ENCODE results near the gene DGAT2L6.

The DGAT2L6 gene

DNA sequence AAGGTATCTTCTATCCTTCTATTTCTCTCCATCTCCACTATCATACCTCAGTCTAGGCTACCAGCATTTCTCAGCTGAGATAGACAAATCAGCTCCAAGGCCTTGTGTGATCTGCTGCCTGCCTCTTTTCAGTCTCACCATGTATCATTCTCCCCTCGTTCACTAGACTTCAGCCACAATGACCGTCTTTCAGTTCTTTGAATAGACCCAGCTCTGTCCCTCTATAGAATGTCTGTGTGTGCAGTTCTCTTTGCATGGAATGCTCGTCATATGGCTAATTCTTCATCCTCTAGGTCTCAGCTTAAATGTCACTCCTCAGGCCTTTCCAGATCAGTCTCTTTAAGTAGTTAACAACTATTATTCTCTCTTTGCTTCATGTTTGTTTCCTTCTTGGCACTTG lies 37.5 kb upstream of the DGAT2L6 start:
- Histone ChIP-seq H3K27me3 (ENCODE audit: control insufficient read depth in 3 of 3, insufficient read depth in 3 of 3, low read depth in 1 of 3, low read length in 3 of 3) (peaks cover 0 to 6% (median 0%) of the 10 kb centered on the region in 3 experiments), H4K8ac (ENCODE audit: low read depth, low read length) (no peak overlapping the region), H2BK120ac (ENCODE audit: low read depth, low read length) (no peak overlapping the region), H3K4me1 (ENCODE audit: control insufficient read depth in 2 of 2, insufficient read depth in 1 of 2, low read depth in 1 of 2, low read length in 2 of 2) (peaks cover 0 to 3% of the 10 kb centered on the region in 2 donors), H2AK5ac (ENCODE audit: low read depth, low read length) (no peak overlapping the region), H2BK15ac (ENCODE audit: low read length) (no peak overlapping the region), H3K18ac (ENCODE audit: low read length) (no peak overlapping the region), H3K14ac (ENCODE audit: low read length) (no peak overlapping the region), H3K4me3 (ENCODE audit: low read length in 2 of 2) (no peak overlapping the region), H3K23ac (ENCODE audit: low read depth, low read length, poor library complexity) (no peak overlapping the region), H2BK12ac (ENCODE audit: low read length) (no peak overlapping the region), H3K79me1 (ENCODE audit: low read depth, low read length) (no peaks in the 10 kb centered on the region), H3K9ac (ENCODE audit: low read depth, low read length, poor library complexity) (no peak overlapping the region), H3K36me3 (replicated peaks in 1 of 2; ENCODE audit: control insufficient read depth in 2 of 2, insufficient read depth in 2 of 2, low read length in 2 of 2) (peaks cover 2 to 38% of the 10 kb centered on the region in 2 donors), H3K4ac (ENCODE audit: low read length) (no peak overlapping the region), H2AFZ (ENCODE audit: low read length) (no peak overlapping the region), H4K91ac (ENCODE audit: low read depth, low read length, poor library complexity) (no peak overlapping the region), H3K27ac (replicated peaks; ENCODE audit: low read length) (no peak overlapping the region), H3K9me3 (replicated peaks in 1 of 2; ENCODE audit: control insufficient read depth in 2 of 2, insufficient read depth in 1 of 2, low read depth in 1 of 2, low read length in 2 of 2) (no peaks in the 10 kb centered on the region), H3K4me2 (ENCODE audit: insufficient read depth, low read length, poor library complexity, severe bottlenecking) (no peak overlapping the region), H2BK5ac (ENCODE audit: low read length) (no peak overlapping the region)
- no peak for DNase-seq (ENCODE audit: low spot score)
- no CpG with 5 or more reads among the region's 3 CpGs for WGBS, 2 donors (ENCODE audit: extremely low coverage in 2 of 2, insufficient read length in 2 of 2, insufficient replicate concordance in 1 of 2)

DNA sequence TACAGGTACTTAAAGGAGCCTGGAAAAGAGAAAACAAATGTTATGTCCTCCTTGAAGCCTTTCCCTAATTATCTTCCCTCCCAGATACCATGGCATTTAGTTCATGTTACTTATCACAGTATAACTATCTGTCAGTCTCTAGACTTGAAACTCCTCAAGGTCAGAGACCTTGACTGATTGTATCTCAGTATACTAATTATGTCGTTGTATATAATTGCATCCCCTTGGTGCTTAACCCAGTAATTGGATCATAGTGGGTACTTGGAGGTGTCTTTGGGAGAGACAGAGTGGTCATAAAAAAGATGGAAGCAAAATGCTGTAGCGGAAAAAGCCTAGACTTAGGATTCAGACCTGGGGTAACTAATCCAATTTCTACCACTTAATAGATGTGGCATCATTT lies 35.9 kb upstream of the DGAT2L6 start:
- no CpG with 5 or more reads among the region's 2 CpGs for WGBS, 2 donors (ENCODE audit: extremely low coverage in 2 of 2, insufficient read length in 2 of 2, insufficient replicate concordance in 1 of 2)
- Histone ChIP-seq H3K23ac (ENCODE audit: low read depth, low read length, poor library complexity) (no peak overlapping the region), H2AFZ (ENCODE audit: low read length) (no peak overlapping the region), H3K4me2 (ENCODE audit: insufficient read depth, low read length, poor library complexity, severe bottlenecking) (no peak overlapping the region), H3K14ac (ENCODE audit: low read length) (no peak overlapping the region), H2AK5ac (ENCODE audit: low read depth, low read length) (no peak overlapping the region), H3K27ac (replicated peaks; ENCODE audit: low read length) (no peak overlapping the region), H3K36me3 (replicated peaks in 1 of 2; ENCODE audit: control insufficient read depth in 2 of 2, insufficient read depth in 2 of 2, low read length in 2 of 2) (peaks cover 0 to 22% of the 10 kb centered on the region in 2 donors), H4K91ac (ENCODE audit: low read depth, low read length, poor library complexity) (no peak overlapping the region), H2BK15ac (ENCODE audit: low read length) (no peak overlapping the region), H3K18ac (ENCODE audit: low read length) (no peak overlapping the region), H3K4me3 (ENCODE audit: low read length in 2 of 2) (no peak overlapping the region), H3K79me1 (ENCODE audit: low read depth, low read length) (no peaks in the 10 kb centered on the region), H2BK120ac (ENCODE audit: low read depth, low read length) (no peak overlapping the region), H3K4ac (ENCODE audit: low read length) (no peak overlapping the region), H3K4me1 (ENCODE audit: control insufficient read depth in 2 of 2, insufficient read depth in 1 of 2, low read depth in 1 of 2, low read length in 2 of 2) (no peaks in the 10 kb centered on the region), H4K8ac (ENCODE audit: low read depth, low read length) (no peak overlapping the region), H2BK5ac (ENCODE audit: low read length) (no peak overlapping the region), H3K9me3 (replicated peaks in 1 of 2; ENCODE audit: control insufficient read depth in 2 of 2, insufficient read depth in 1 of 2, low read depth in 1 of 2, low read length in 2 of 2) (no peaks in the 10 kb centered on the region), H2BK12ac (ENCODE audit: low read length) (no peak overlapping the region), H3K9ac (ENCODE audit: low read depth, low read length, poor library complexity) (no peak overlapping the region), H3K27me3 (ENCODE audit: control insufficient read depth in 3 of 3, insufficient read depth in 3 of 3, low read depth in 1 of 3, low read length in 3 of 3) (peaks cover 0 to under 1% (median 0%) of the 10 kb centered on the region in 3 experiments)
- DNase-seq (ENCODE audit: low spot score) = no peak

DNA sequence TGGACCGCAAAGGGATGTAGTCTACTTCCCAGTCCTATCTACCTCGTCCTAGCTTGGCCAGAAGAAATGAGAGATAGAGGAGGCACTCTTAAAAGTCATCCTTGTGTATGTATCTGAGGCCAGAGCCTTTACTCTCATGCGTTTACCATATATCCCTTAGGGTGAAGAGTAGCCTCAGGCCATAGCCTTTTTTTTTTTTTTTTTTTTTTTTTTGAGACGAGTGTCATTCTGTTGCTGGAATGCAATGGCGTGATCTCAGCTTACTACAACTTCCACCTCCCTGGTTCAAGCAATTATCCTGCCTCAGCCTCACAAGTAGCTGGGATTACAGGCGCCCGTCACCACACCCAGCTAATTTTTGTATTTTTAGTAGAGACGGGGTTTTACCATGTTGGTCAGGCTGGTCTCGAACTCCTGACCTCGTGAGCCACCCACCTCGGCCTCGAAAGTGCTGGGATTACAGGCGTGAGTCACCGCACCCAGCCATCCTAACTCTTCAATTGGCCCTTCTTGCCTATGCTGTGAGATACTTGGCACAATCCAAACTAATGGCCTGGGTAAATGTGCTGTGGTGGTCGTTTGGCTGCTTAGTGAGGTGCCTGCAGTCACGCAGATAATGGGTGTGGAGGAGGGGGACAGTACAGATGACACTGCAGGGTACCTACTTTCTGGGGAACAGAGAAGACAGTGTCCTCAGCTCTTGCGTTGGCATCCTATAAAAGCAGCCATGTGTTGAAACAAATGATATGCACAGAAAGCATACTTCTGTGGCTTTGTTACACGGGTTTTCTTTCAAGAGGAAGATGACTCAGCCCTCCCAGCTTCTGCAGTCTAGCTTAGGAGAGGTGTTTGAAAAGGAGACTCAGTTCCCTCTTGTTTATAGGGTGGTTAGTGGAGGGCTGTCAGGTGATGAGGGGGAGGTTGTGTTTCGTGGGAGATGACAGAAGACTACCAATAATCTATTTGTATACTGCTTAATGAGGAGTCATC lies 10.4 kb upstream of the DGAT2L6 start:
- Histone ChIP-seq H3K9ac (ENCODE audit: low read depth, low read length, poor library complexity) (no peak overlapping the region), H3K14ac (ENCODE audit: low read length) (no peak overlapping the region), H3K23ac (ENCODE audit: low read depth, low read length, poor library complexity) (no peak overlapping the region), H2BK12ac (ENCODE audit: low read length) (no peak overlapping the region), H3K79me1 (ENCODE audit: low read depth, low read length) (no peaks in the 10 kb centered on the region), H3K27ac (replicated peaks; ENCODE audit: low read length) (peak overlapping the region; percentile 46), H3K4me2 (ENCODE audit: insufficient read depth, low read length, poor library complexity, severe bottlenecking) (no peak overlapping the region), H3K4ac (ENCODE audit: low read length) (no peak overlapping the region), H3K18ac (ENCODE audit: low read length) (no peak overlapping the region), H4K8ac (ENCODE audit: low read depth, low read length) (no peak overlapping the region), H2BK5ac (ENCODE audit: low read length) (no peak overlapping the region), H4K91ac (ENCODE audit: low read depth, low read length, poor library complexity) (no peak overlapping the region), H2BK120ac (ENCODE audit: low read depth, low read length) (no peak overlapping the region), H3K4me1 (ENCODE audit: control insufficient read depth in 2 of 2, insufficient read depth in 1 of 2, low read depth in 1 of 2, low read length in 2 of 2) (peaks cover 7 to 14% of the 10 kb centered on the region in 2 donors), H3K9me3 (replicated peaks in 1 of 2; ENCODE audit: control insufficient read depth in 2 of 2, insufficient read depth in 1 of 2, low read depth in 1 of 2, low read length in 2 of 2) (no peaks in the 10 kb centered on the region), H2BK15ac (ENCODE audit: low read length) (no peak overlapping the region), H3K36me3 (replicated peaks in 1 of 2; ENCODE audit: control insufficient read depth in 2 of 2, insufficient read depth in 2 of 2, low read length in 2 of 2) (peaks cover 4 to 23% of the 10 kb centered on the region in 2 donors), H3K4me3 (ENCODE audit: low read length in 2 of 2) (no peak overlapping the region), H2AFZ (ENCODE audit: low read length) (no peak overlapping the region), H3K27me3 (ENCODE audit: control insufficient read depth in 3 of 3, insufficient read depth in 3 of 3, low read depth in 1 of 3, low read length in 3 of 3) (no peaks in the 10 kb centered on the region), H2AK5ac (ENCODE audit: low read depth, low read length) (no peak overlapping the region)
- no CpG with 5 or more reads among the region's 19 CpGs for WGBS, 2 donors (ENCODE audit: extremely low coverage in 2 of 2, insufficient read length in 2 of 2, insufficient replicate concordance in 1 of 2)
- no peak for DNase-seq (ENCODE audit: low spot score)

Measured in neuronal stem cell (in vitro differentiated cells).